WTC11 (cell line): Measurements from ENCODE around the gene SYT9.

Experiments used
- CREB1 ChIP-seq: sonication (generic); formaldehyde crosslinking; IDR thresholded peaks from 2 replicates; pipeline ENCODE4 v1.8.0; 2023; ENCODE audit warnings: mild to moderate bottlenecking, missing genetic modification reagents
- CREM ChIP-seq: sonication (generic); formaldehyde crosslinking; IDR thresholded peaks from 2 replicates; pipeline ENCODE4 v1.8.1; 2022; ENCODE audit warnings: mild to moderate bottlenecking, missing genetic modification reagents, moderate library complexity
- E2F4 ChIP-seq: sonication (generic); formaldehyde crosslinking; IDR thresholded peaks from 2 replicates; pipeline ENCODE4 v1.8.1; 2022; ENCODE audit warnings: low read depth, mild to moderate bottlenecking, moderate library complexity, missing genetic modification reagents, borderline replicate concordance
- E2F5 ChIP-seq: sonication (generic); formaldehyde crosslinking; IDR thresholded peaks from 2 replicates; pipeline ENCODE4 v1.8.1; 2022; ENCODE audit warnings: mild to moderate bottlenecking, moderate library complexity, missing genetic modification reagents
- ESRRA ChIP-seq: sonication (generic); formaldehyde crosslinking; IDR thresholded peaks from 2 replicates; pipeline ENCODE4 v1.8.1; 2022; ENCODE audit warnings: mild to moderate bottlenecking, missing genetic modification reagents, borderline replicate concordance
- FOXJ3 ChIP-seq: sonication (generic); formaldehyde crosslinking; IDR thresholded peaks from 2 replicates; pipeline ENCODE4 v1.9.0; 2021; ENCODE audit warnings: missing genetic modification reagents, mild to moderate bottlenecking, borderline replicate concordance
- IRF2 ChIP-seq: sonication (generic); formaldehyde crosslinking; IDR thresholded peaks from 2 replicates; pipeline ENCODE4 v1.8.0; 2022; ENCODE audit warnings: low read depth, missing genetic modification reagents, borderline replicate concordance
- JUN ChIP-seq: sonication (generic); formaldehyde crosslinking; IDR thresholded peaks from 2 replicates; pipeline ENCODE4 v1.8.0; 2023; ENCODE audit warnings: mild to moderate bottlenecking, missing genetic modification reagents
- NR1H2 ChIP-seq: sonication (generic); formaldehyde crosslinking; IDR thresholded peaks from 2 replicates; pipeline ENCODE4 v1.9.0; 2021; ENCODE audit warnings: mild to moderate bottlenecking, moderate library complexity, missing genetic modification reagents
- SP1 ChIP-seq: sonication (generic); formaldehyde crosslinking; conservative IDR thresholded peaks from 2 replicates; pipeline ENCODE4 v1.8.1; 2022; ENCODE audit warnings: missing genetic modification reagents
- TF ChIP-seq, protein P1 (sequence below): fragments of 250-450 bp; sonication (Bioruptor Pico); IDR thresholded peaks from 2 replicates; pipeline ENCODE4 v1.8.0; 2021; ENCODE audit warnings: mild to moderate bottlenecking
- TF ChIP-seq, protein P2 (sequence below): fragments of 200-600 bp; IDR thresholded peaks from 2 replicates; pipeline ENCODE4 v1.8.0; 2022; ENCODE audit warnings: antibody characterized with exemption
- TF ChIP-seq, protein P3 (sequence below): sonication (generic); formaldehyde crosslinking; IDR thresholded peaks from 2 replicates; pipeline ENCODE4 v1.8.1; 2023; ENCODE audit warnings: mild to moderate bottlenecking, missing genetic modification reagents, moderate library complexity

GRCh38 chr11:7321473-7322450, 70.1 kb downstream of the SYT9 start:
- TF ChIP-seq, protein P1, sequence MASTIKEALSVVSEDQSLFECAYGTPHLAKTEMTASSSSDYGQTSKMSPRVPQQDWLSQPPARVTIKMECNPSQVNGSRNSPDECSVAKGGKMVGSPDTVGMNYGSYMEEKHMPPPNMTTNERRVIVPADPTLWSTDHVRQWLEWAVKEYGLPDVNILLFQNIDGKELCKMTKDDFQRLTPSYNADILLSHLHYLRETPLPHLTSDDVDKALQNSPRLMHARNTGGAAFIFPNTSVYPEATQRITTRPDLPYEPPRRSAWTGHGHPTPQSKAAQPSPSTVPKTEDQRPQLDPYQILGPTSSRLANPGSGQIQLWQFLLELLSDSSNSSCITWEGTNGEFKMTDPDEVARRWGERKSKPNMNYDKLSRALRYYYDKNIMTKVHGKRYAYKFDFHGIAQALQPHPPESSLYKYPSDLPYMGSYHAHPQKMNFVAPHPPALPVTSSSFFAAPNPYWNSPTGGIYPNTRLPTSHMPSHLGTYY (CRISPR knock-in tag), result no peak
- TF ChIP-seq, protein P2, sequence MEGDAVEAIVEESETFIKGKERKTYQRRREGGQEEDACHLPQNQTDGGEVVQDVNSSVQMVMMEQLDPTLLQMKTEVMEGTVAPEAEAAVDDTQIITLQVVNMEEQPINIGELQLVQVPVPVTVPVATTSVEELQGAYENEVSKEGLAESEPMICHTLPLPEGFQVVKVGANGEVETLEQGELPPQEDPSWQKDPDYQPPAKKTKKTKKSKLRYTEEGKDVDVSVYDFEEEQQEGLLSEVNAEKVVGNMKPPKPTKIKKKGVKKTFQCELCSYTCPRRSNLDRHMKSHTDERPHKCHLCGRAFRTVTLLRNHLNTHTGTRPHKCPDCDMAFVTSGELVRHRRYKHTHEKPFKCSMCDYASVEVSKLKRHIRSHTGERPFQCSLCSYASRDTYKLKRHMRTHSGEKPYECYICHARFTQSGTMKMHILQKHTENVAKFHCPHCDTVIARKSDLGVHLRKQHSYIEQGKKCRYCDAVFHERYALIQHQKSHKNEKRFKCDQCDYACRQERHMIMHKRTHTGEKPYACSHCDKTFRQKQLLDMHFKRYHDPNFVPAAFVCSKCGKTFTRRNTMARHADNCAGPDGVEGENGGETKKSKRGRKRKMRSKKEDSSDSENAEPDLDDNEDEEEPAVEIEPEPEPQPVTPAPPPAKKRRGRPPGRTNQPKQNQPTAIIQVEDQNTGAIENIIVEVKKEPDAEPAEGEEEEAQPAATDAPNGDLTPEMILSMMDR, result no peak
- no peak for TF ChIP-seq IRF2 (CRISPR knock-in tag)
- TF ChIP-seq SP1, result no peak
- TF ChIP-seq ESRRA (CRISPR knock-in tag), result no peak
- TF ChIP-seq, protein P3, sequence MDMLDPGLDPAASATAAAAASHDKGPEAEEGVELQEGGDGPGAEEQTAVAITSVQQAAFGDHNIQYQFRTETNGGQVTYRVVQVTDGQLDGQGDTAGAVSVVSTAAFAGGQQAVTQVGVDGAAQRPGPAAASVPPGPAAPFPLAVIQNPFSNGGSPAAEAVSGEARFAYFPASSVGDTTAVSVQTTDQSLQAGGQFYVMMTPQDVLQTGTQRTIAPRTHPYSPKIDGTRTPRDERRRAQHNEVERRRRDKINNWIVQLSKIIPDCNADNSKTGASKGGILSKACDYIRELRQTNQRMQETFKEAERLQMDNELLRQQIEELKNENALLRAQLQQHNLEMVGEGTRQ (CRISPR knock-in tag), result no peak
- TF ChIP-seq CREM (CRISPR knock-in tag), result no peak
- TF ChIP-seq NR1H2, result no peak
- TF ChIP-seq E2F5, result no peak
- no peak for TF ChIP-seq E2F4 (CRISPR knock-in tag)
- no peak for TF ChIP-seq FOXJ3 (CRISPR knock-in tag)
- TF ChIP-seq CREB1 (CRISPR knock-in tag), result no peak
- TF ChIP-seq JUN, result no peak
